HG03378 (cell line): ENCODE measurements around the gene NPHP4.

Experiments used
- ATAC-seq: cut with Tn5 transposase; IDR thresholded peaks from one replicate; pipeline ENCODE4 v1.9.1; 2021; ENCODE audit warnings: mild to moderate bottlenecking, moderate library complexity; ENCODE audit not compliant: unreplicated experiment

The NPHP4 gene

GRCh38 chr1:5915587-5916571, 76.3 kb downstream of the NPHP4 start:
- no peak for ATAC-seq

- no peak for ATAC-seq
Measured at GRCh38 chr1:5914676-5915365, 77.4 kb downstream of the NPHP4 start.

GRCh38 chr1:5913876-5914275, 78.3 kb downstream of the NPHP4 start:
- no peak for ATAC-seq

GRCh38 chr1:5913078-5913845, 79.0 kb downstream of the NPHP4 start:
- ATAC-seq = no peak

- no peak for ATAC-seq
Measured at GRCh38 chr1:5911871-5912271, 80.4 kb downstream of the NPHP4 start.

- ATAC-seq = no peak
Measured at GRCh38 chr1:5911157-5911556, 81.1 kb downstream of the NPHP4 start.

GRCh38 chr1:5910666-5911065, 81.6 kb downstream of the NPHP4 start:
- ATAC-seq = no peak

GRCh38 chr1:5910276-5910620, 82.0 kb downstream of the NPHP4 start:
- ATAC-seq = no peak

- no peak for ATAC-seq
Measured at GRCh38 chr1:5909576-5910275, 82.5 kb downstream of the NPHP4 start.

GRCh38 chr1:5908461-5909375, 83.5 kb downstream of the NPHP4 start:
- no peak for ATAC-seq

- ATAC-seq = no peak
Measured at GRCh38 chr1:5907966-5908365, 84.3 kb downstream of the NPHP4 start.

- no peak for ATAC-seq
Measured at GRCh38 chr1:5907386-5907785, 84.8 kb downstream of the NPHP4 start.

GRCh38 chr1:5906966-5907365, 85.3 kb downstream of the NPHP4 start:
- ATAC-seq = no peak

- ATAC-seq = no peak
Measured at GRCh38 chr1:5906116-5906515, 86.1 kb downstream of the NPHP4 start.

GRCh38 chr1:5905436-5905835, 86.8 kb downstream of the NPHP4 start:
- ATAC-seq = no peak

GRCh38 chr1:5904551-5904950, 87.7 kb downstream of the NPHP4 start:
- ATAC-seq = no peak

GRCh38 chr1:5903680-5904079, 88.5 kb downstream of the NPHP4 start:
- no peak for ATAC-seq

- ATAC-seq = no peak
Measured at GRCh38 chr1:5903031-5903430, 89.2 kb downstream of the NPHP4 start.

- ATAC-seq = no peak
Measured at GRCh38 chr1:5901841-5902240, 90.4 kb downstream of the NPHP4 start.

GRCh38 chr1:5901150-5901549, 91.1 kb downstream of the NPHP4 start:
- ATAC-seq = no peak
